DND-41 (cell line): ENCODE results near the gene PSMD14.

Source experiments
- ATAC-seq: fragments of 200-7000 bp; cut with Tn5 transposase; 3 replicates; pipeline ENCODE4 v1.9.1; 2021; ENCODE audit warnings: low read depth; ENCODE audit not compliant: insufficient read depth
- DNase-seq: peaks from one replicate; pipeline ENCODE4 v3.0.0-alpha.2; 2020
- H2AFZ ChIP-seq: 2 replicates; pipeline ENCODE4 v1.6.0; 2012; ENCODE audit warnings: low read depth, low read length
- H3K27ac ChIP-seq: 2 replicates; pipeline ENCODE4 v1.5.1; 2012; ENCODE audit warnings: low read length, inconsistent platforms
- H3K27me3 ChIP-seq: fragments of 200-600 bp; sonication (generic); 2 replicates; pipeline ENCODE4 v1.6.0; 2012; ENCODE audit warnings: low read length, mild to moderate bottlenecking, inconsistent platforms; ENCODE audit not compliant: insufficient read depth, poor library complexity
- H3K36me3 ChIP-seq: 2 replicates; pipeline ENCODE4 v1.5.1; 2012; ENCODE audit warnings: low read length, inconsistent platforms; ENCODE audit not compliant: insufficient read depth
- H3K4me1 ChIP-seq: 2 replicates; pipeline ENCODE4 v1.5.1; 2012; ENCODE audit warnings: mild to moderate bottlenecking, low read length; ENCODE audit not compliant: insufficient read depth
- H3K4me2 ChIP-seq: 2 replicates; pipeline ENCODE4 v1.6.0; 2012; ENCODE audit warnings: mild to moderate bottlenecking, moderate library complexity, low read length, inconsistent platforms; ENCODE audit not compliant: insufficient read depth
- H3K4me3 ChIP-seq, 2 experiments: fragments of 200-600 bp in 1 of 2; shearing (Covaris generic) in 1 of 2; 2 replicates each; pipeline ENCODE4 v1.5.1; 2012 to 2016; ENCODE audit warnings: inconsistent platforms in 2 of 2, low read length in 2 of 2, mild to moderate bottlenecking in 2 of 2, low read depth in 1 of 2, moderate library complexity in 1 of 2
- H3K79me2 ChIP-seq: 2 replicates; pipeline ENCODE4 v1.6.0; 2012; ENCODE audit warnings: low read length, inconsistent platforms; ENCODE audit not compliant: insufficient read depth
- H3K9ac ChIP-seq: 2 replicates; pipeline ENCODE4 v1.6.0; 2012; ENCODE audit warnings: low read depth, mild to moderate bottlenecking, inconsistent platforms, low read length, moderate library complexity
- H3K9me3 ChIP-seq: 2 replicates; pipeline ENCODE4 v1.5.1; 2012; ENCODE audit warnings: low read length, moderate library complexity, mild to moderate bottlenecking, inconsistent platforms; ENCODE audit not compliant: insufficient read depth, severe bottlenecking
- H4K20me1 ChIP-seq: 2 replicates; pipeline ENCODE4 v1.6.0; 2012; ENCODE audit warnings: low read length; ENCODE audit not compliant: insufficient read depth
- CTCF ChIP-seq: IDR thresholded peaks from 2 replicates; pipeline ENCODE4 v1.5.1; 2012; ENCODE audit warnings: borderline replicate concordance, low read length, moderate library complexity, mild to moderate bottlenecking; ENCODE audit not compliant: poor library complexity, severe bottlenecking; ENCODE audit errors: extremely low read depth
- EZH2 ChIP-seq: IDR thresholded peaks from 3 replicates; pipeline ENCODE4 v1.6.1; 2012; ENCODE audit warnings: borderline replicate concordance, low read depth, mild to moderate bottlenecking, moderate library complexity, low read length, inconsistent platforms; ENCODE audit not compliant: severe bottlenecking

PSMD14 gene

GRCh38 chr2:161417438-161418274 lies 109.4 kb downstream of the PSMD14 start:
- TF ChIP-seq EZH2 (no peak), CTCF (no peak)
- Histone ChIP-seq H3K4me1 (peaks cover 7% of the 10 kb centered on the region), H3K4me2 (no peak overlapping the region)

GRCh38 chr2:161418275-161418714 lies 110.1 kb downstream of the PSMD14 start:
- H4K20me1 ChIP-seq, result no peaks in the 10 kb centered on the region
- TF ChIP-seq CTCF, result no peak
- no peak for TF ChIP-seq EZH2

More at GRCh38 chr2:161417438-161418274, 109.4 kb downstream of the PSMD14 start:
- Histone ChIP-seq H3K9ac (no peak overlapping the region), H3K27ac (no peak overlapping the region), H3K4me3 (no peak overlapping the region), H3K36me3 (no peaks in the 10 kb centered on the region), H3K79me2 (no peaks in the 10 kb centered on the region), H3K27me3 (no peaks in the 10 kb centered on the region), H3K9me3 (no peaks in the 10 kb centered on the region), H4K20me1 (no peaks in the 10 kb centered on the region), H2AFZ (no peak overlapping the region)
- DNase-seq (no peak), ATAC-seq (no peak)

GRCh38 chr2:161418715-161419637 lies 110.8 kb downstream of the PSMD14 start:
- H3K9ac ChIP-seq, result no peak overlapping the region
- no peaks in the 10 kb centered on the region for H3K27me3 ChIP-seq
- H3K9me3 ChIP-seq, result no peaks in the 10 kb centered on the region
- no peaks in the 10 kb centered on the region for H3K36me3 ChIP-seq
- TF ChIP-seq CTCF (no peak), EZH2 (no peak)
- H4K20me1 ChIP-seq, result no peaks in the 10 kb centered on the region
- no peak overlapping the region for H3K4me2 ChIP-seq
- H2AFZ ChIP-seq, result no peak overlapping the region
- H3K79me2 ChIP-seq, result no peaks in the 10 kb centered on the region
- DNase-seq, result no peak
- H3K27ac ChIP-seq, result no peak overlapping the region
- no peak for ATAC-seq
- no peak overlapping the region for H3K4me3 ChIP-seq
- H3K4me1 ChIP-seq, result peaks cover 7% of the 10 kb centered on the region

More at GRCh38 chr2:161418275-161418714, 110.1 kb downstream of the PSMD14 start:
- no peaks in the 10 kb centered on the region for H3K27me3 ChIP-seq
- H3K27ac ChIP-seq, result no peak overlapping the region
- H3K36me3 ChIP-seq, result no peaks in the 10 kb centered on the region
- H3K4me3 ChIP-seq, result no peak overlapping the region
- H3K9me3 ChIP-seq, result no peaks in the 10 kb centered on the region
- no peak overlapping the region for H3K9ac ChIP-seq
- no peak for ATAC-seq
- DNase-seq, result no peak
- H3K4me1 ChIP-seq, result peaks cover 7% of the 10 kb centered on the region
- no peak overlapping the region for H3K4me2 ChIP-seq
- H2AFZ ChIP-seq, result no peak overlapping the region
- no peaks in the 10 kb centered on the region for H3K79me2 ChIP-seq
